HEK293 (cell line): ENCODE measurements around the gene ITGB4.

ENCODE experiments used
- CTCF ChIA-PET: fragments of 350-600 bp; formaldehyde crosslinking; extraction: SDS; loops from one replicate; lab custom pipeline; 2021; ENCODE audit warnings: antibody characterized with exemption; lab: Yijun Ruan, JAX
- POLR2A ChIA-PET: fragments of 300-600 bp; formaldehyde crosslinking; extraction: SDS; loops from one replicate; lab custom pipeline; 2020; ENCODE audit warnings: antibody characterized with exemption, inconsistent platforms; lab: Yijun Ruan, JAX
- H3K27ac ChIP-seq: fragments of 200-500 bp; sonication (Bioruptor generic); 2 replicates; pipeline ENCODE4 v1.5.1; 2014; ENCODE audit warnings: low read depth, low read length, control low read depth, inconsistent platforms; ENCODE audit errors: extremely low read depth
- H3K36me3 ChIP-seq, 2 experiments: fragments of 200-500 bp in 1 of 2; sonication (Bioruptor generic) in 1 of 2; 1 replicate in 1 of 2; 2 replicates in 1 of 2; pipeline ENCODE4 v1.5.1; 2014 to 2017; ENCODE audit warnings: inconsistent platforms in 2 of 2, low read length in 2 of 2; ENCODE audit not compliant: control insufficient read depth in 2 of 2, insufficient read depth in 1 of 2
- H3K4me1 ChIP-seq: fragments of 200-500 bp; sonication (Bioruptor generic); 2 replicates; pipeline ENCODE4 v1.5.1; 2014; ENCODE audit warnings: mild to moderate bottlenecking, low read length, inconsistent platforms; ENCODE audit not compliant: control insufficient read depth, insufficient read depth
- H3K4me3 ChIP-seq: 2 replicates; pipeline ENCODE4 v1.5.1; 2011; ENCODE audit warnings: low read depth, mild to moderate bottlenecking, control low read depth, low read length, moderate library complexity
- H3K9me3 ChIP-seq: fragments of 200-500 bp; sonication (Bioruptor generic); 2 replicates; pipeline ENCODE4 v1.5.1; 2014; ENCODE audit warnings: low read depth, low read length, inconsistent platforms; ENCODE audit not compliant: control insufficient read depth, insufficient read depth
- FEZF1 ChIP-seq: fragments of 450-650 bp; formaldehyde crosslinking; IDR thresholded peaks from 2 replicates; pipeline ENCODE4 v1.5.1; 2016; ENCODE audit warnings: missing biosample characterization, missing genetic modification characterization
- GLI2 ChIP-seq: fragments of 450-650 bp; formaldehyde crosslinking; IDR thresholded peaks from 2 replicates; pipeline ENCODE4; 2017; ENCODE audit warnings: missing biosample characterization, missing genetic modification characterization, low read depth, borderline replicate concordance
- KLF1 ChIP-seq: fragments of 450-650 bp; formaldehyde crosslinking; IDR thresholded peaks from 2 replicates; pipeline ENCODE4 v1.5.1; 2016; ENCODE audit warnings: missing biosample characterization, missing genetic modification characterization
- KLF8 ChIP-seq: fragments of 450-650 bp; formaldehyde crosslinking; IDR thresholded peaks from 2 replicates; pipeline ENCODE4 v1.5.1; 2016; ENCODE audit warnings: missing biosample characterization, missing genetic modification characterization
- SCRT1 ChIP-seq: fragments of 450-650 bp; formaldehyde crosslinking; IDR thresholded peaks from 2 replicates; pipeline ENCODE4 v1.5.1; 2016; ENCODE audit warnings: missing biosample characterization, missing genetic modification characterization, borderline replicate concordance
- SCRT2 ChIP-seq: fragments of 450-650 bp; formaldehyde crosslinking; IDR thresholded peaks from 2 replicates; pipeline ENCODE4 v1.5.1; 2016; ENCODE audit warnings: missing biosample characterization, missing genetic modification characterization
- ZNF184 ChIP-seq: fragments of 450-650 bp; IDR thresholded peaks from 2 replicates; pipeline ENCODE4 v1.5.1; 2018; ENCODE audit warnings: missing biosample characterization, mild to moderate bottlenecking, missing genetic modification characterization
- ZNF19 ChIP-seq: fragments of 450-650 bp; formaldehyde crosslinking; IDR thresholded peaks from 2 replicates; pipeline ENCODE4; 2016; ENCODE audit warnings: missing biosample characterization, missing genetic modification characterization, low read depth
- ZNF302 ChIP-seq: fragments of 450-650 bp; formaldehyde crosslinking; IDR thresholded peaks from 2 replicates; pipeline ENCODE4 v1.5.1; 2016; ENCODE audit warnings: missing biosample characterization, missing genetic modification characterization, low read depth
- ZNF335 ChIP-seq: fragments of 450-650 bp; formaldehyde crosslinking; conservative IDR thresholded peaks from 2 replicates; pipeline ENCODE4 v1.5.1; 2016; ENCODE audit warnings: missing biosample characterization, missing genetic modification characterization
- ZNF354C ChIP-seq: fragments of 450-650 bp; formaldehyde crosslinking; IDR thresholded peaks from 2 replicates; pipeline ENCODE4 v1.5.1; 2016; ENCODE audit warnings: missing biosample characterization, missing genetic modification characterization, low read depth, borderline replicate concordance
- ZNF426 ChIP-seq: fragments of 450-650 bp; formaldehyde crosslinking; IDR thresholded peaks from 2 replicates; pipeline ENCODE4 v1.5.1; 2017; ENCODE audit warnings: missing biosample characterization, missing genetic modification characterization, mild to moderate bottlenecking, inconsistent platforms, moderate library complexity
- ZNF560 ChIP-seq: fragments of 450-650 bp; formaldehyde crosslinking; IDR thresholded peaks from 2 replicates; pipeline ENCODE4 v1.5.1; 2017; ENCODE audit warnings: missing biosample characterization, missing genetic modification characterization, borderline replicate concordance
- ZNF76 ChIP-seq: fragments of 450-650 bp; formaldehyde crosslinking; IDR thresholded peaks from 2 replicates; pipeline ENCODE4; 2016; ENCODE audit warnings: low read depth, missing biosample characterization, missing genetic modification characterization, borderline replicate concordance
- ZNF843 ChIP-seq: fragments of 450-650 bp; formaldehyde crosslinking; IDR thresholded peaks from 2 replicates; pipeline ENCODE4 v1.5.1; 2016; ENCODE audit warnings: missing biosample characterization, missing genetic modification characterization
- TF ChIP-seq, protein P1 (sequence below): fragments of 450-650 bp; formaldehyde crosslinking; IDR thresholded peaks from 2 replicates; pipeline ENCODE4 v1.5.1; 2016; ENCODE audit warnings: missing biosample characterization, missing genetic modification characterization, borderline replicate concordance
- TF ChIP-seq, protein P2 (sequence below): fragments of 450-650 bp; formaldehyde crosslinking; conservative IDR thresholded peaks from 2 replicates; pipeline ENCODE4 v1.5.1; 2016; ENCODE audit warnings: low read depth, missing biosample characterization, missing genetic modification characterization
- TF ChIP-seq, protein P3 (sequence below): fragments of 450-650 bp; formaldehyde crosslinking; IDR thresholded peaks from 2 replicates; pipeline ENCODE4 v1.5.1; 2016; ENCODE audit warnings: missing biosample characterization, missing genetic modification characterization
- TF ChIP-seq, protein P4 (sequence below): fragments of 450-650 bp; formaldehyde crosslinking; IDR thresholded peaks from 2 replicates; pipeline ENCODE4 v1.5.1; 2017; ENCODE audit warnings: missing biosample characterization, missing genetic modification characterization
- TF ChIP-seq, protein P5 (sequence below): fragments of 450-650 bp; formaldehyde crosslinking; IDR thresholded peaks from 2 replicates; pipeline ENCODE4 v1.5.1; 2016; ENCODE audit warnings: missing biosample characterization, missing genetic modification characterization
- TF ChIP-seq, protein P6 (sequence below): fragments of 450-650 bp; formaldehyde crosslinking; optimal IDR thresholded peaks from 2 replicates; pipeline ENCODE3; 2016; ENCODE audit warnings: missing biosample characterization, mild to moderate bottlenecking, missing genetic modification characterization
- TF ChIP-seq, protein P7 (sequence below): fragments of 450-650 bp; formaldehyde crosslinking; IDR thresholded peaks from 2 replicates; pipeline ENCODE4 v1.5.1; 2017; ENCODE audit warnings: missing biosample characterization, mild to moderate bottlenecking, missing genetic modification characterization, moderate library complexity

The ITGB4 gene

DNA sequence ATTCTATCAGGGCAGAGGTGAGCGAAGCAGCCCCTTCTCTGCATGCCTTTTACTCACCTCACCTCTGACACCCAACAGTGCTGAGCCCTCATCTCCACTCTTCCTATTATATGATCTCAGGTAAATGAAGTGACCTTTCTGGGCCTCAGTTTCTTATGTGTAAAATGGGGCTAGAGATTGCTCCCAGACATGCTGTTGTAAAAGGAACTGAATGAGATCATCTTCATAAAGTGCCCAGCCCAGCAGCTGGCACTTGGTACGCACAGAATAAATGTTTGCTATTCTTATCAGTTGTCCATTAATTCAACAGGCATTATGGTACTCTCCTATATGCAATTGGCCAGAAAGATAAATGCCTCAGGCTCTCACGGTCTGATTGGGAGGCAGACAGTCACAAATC, 48.3 kb downstream of the ITGB4 start:
- peaks cover 0 to 7% of the 10 kb centered on the region in 2 experiments; a peak in 1 of 3 replicates for H3K36me3 ChIP-seq
- no peak overlapping the region for H3K4me3 ChIP-seq
- H3K27ac ChIP-seq: no peak overlapping the region
- CTCF ChIA-PET: interaction anchor here (1.7 to 1.8 kb wide), 2 partner anchors 136 to 168 kb away, joined by 4 to 11 read pairs; partner anchors contain the start of gene SMIM5
- no peaks in the 10 kb centered on the region for H3K9me3 ChIP-seq
- POLR2A ChIA-PET: interaction anchor here (0.5 to 12.0 kb wide), 6 partner anchors 7 to 135 kb away, joined by 3 to 234 read pairs (median 4); partner anchors contain the start of genes MRPL38 and WBP2
- peaks cover 3% of the 10 kb centered on the region; the same call in 1 of the 2 replicates for H3K4me1 ChIP-seq
- TF ChIP-seq, protein P1, sequence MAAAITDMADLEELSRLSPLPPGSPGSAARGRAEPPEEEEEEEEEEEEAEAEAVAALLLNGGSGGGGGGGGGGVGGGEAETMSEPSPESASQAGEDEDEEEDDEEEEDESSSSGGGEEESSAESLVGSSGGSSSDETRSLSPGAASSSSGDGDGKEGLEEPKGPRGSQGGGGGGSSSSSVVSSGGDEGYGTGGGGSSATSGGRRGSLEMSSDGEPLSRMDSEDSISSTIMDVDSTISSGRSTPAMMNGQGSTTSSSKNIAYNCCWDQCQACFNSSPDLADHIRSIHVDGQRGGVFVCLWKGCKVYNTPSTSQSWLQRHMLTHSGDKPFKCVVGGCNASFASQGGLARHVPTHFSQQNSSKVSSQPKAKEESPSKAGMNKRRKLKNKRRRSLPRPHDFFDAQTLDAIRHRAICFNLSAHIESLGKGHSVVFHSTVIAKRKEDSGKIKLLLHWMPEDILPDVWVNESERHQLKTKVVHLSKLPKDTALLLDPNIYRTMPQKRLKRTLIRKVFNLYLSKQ (tag by site-specific recombination): no peak
- TF ChIP-seq, protein P2, sequence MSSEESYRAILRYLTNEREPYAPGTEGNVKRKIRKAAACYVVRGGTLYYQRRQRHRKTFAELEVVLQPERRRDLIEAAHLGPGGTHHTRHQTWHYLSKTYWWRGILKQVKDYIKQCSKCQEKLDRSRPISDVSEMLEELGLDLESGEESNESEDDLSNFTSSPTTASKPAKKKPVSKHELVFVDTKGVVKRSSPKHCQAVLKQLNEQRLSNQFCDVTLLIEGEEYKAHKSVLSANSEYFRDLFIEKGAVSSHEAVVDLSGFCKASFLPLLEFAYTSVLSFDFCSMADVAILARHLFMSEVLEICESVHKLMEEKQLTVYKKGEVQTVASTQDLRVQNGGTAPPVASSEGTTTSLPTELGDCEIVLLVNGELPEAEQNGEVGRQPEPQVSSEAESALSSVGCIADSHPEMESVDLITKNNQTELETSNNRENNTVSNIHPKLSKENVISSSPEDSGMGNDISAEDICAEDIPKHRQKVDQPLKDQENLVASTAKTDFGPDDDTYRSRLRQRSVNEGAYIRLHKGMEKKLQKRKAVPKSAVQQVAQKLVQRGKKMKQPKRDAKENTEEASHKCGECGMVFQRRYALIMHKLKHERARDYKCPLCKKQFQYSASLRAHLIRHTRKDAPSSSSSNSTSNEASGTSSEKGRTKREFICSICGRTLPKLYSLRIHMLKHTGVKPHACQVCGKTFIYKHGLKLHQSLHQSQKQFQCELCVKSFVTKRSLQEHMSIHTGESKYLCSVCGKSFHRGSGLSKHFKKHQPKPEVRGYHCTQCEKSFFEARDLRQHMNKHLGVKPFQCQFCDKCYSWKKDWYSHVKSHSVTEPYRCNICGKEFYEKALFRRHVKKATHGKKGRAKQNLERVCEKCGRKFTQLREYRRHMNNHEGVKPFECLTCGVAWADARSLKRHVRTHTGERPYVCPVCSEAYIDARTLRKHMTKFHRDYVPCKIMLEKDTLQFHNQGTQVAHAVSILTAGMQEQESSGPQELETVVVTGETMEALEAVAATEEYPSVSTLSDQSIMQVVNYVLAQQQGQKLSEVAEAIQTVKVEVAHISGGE (tag by site-specific recombination): no peak
- TF ChIP-seq ZNF302 (tag by site-specific recombination) (no peak), ZNF354C (tag by site-specific recombination) (no peak), KLF8 (tag by site-specific recombination) (no peak), GLI2 (tag by site-specific recombination) (no peak), ZNF560 (tag by site-specific recombination) (no peak), FEZF1 (tag by site-specific recombination) (peak; percentile 81), ZNF335 (tag by site-specific recombination) (peak; percentile 63), ZNF76 (tag by site-specific recombination) (no peak), ZNF426 (tag by site-specific recombination) (no peak), KLF1 (peak; percentile 22; the same call in 1 of the 2 replicates), SCRT2 (tag by site-specific recombination) (peak; percentile 56), ZNF184 (tag by site-specific recombination) (no peak), SCRT1 (peak; percentile 48; the same call in 1 of the 2 replicates), ZNF19 (no peak), ZNF843 (tag by site-specific recombination) (peak; percentile 56)
- TF ChIP-seq, protein P3, sequence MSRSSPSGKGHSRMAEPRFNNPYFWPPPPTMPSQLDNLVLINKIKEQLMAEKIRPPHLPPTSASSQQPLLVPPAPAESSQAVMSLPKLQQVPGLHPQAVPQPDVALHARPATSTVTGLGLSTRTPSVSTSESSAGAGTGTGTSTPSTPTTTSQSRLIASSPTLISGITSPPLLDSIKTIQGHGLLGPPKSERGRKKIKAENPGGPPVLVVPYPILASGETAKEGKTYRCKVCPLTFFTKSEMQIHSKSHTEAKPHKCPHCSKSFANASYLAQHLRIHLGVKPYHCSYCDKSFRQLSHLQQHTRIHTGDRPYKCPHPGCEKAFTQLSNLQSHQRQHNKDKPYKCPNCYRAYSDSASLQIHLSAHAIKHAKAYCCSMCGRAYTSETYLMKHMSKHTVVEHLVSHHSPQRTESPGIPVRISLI (tag by site-specific recombination): no peak
- TF ChIP-seq, protein P4, sequence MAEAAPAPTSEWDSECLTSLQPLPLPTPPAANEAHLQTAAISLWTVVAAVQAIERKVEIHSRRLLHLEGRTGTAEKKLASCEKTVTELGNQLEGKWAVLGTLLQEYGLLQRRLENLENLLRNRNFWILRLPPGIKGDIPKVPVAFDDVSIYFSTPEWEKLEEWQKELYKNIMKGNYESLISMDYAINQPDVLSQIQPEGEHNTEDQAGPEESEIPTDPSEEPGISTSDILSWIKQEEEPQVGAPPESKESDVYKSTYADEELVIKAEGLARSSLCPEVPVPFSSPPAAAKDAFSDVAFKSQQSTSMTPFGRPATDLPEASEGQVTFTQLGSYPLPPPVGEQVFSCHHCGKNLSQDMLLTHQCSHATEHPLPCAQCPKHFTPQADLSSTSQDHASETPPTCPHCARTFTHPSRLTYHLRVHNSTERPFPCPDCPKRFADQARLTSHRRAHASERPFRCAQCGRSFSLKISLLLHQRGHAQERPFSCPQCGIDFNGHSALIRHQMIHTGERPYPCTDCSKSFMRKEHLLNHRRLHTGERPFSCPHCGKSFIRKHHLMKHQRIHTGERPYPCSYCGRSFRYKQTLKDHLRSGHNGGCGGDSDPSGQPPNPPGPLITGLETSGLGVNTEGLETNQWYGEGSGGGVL: no peak
- TF ChIP-seq, protein P5, sequence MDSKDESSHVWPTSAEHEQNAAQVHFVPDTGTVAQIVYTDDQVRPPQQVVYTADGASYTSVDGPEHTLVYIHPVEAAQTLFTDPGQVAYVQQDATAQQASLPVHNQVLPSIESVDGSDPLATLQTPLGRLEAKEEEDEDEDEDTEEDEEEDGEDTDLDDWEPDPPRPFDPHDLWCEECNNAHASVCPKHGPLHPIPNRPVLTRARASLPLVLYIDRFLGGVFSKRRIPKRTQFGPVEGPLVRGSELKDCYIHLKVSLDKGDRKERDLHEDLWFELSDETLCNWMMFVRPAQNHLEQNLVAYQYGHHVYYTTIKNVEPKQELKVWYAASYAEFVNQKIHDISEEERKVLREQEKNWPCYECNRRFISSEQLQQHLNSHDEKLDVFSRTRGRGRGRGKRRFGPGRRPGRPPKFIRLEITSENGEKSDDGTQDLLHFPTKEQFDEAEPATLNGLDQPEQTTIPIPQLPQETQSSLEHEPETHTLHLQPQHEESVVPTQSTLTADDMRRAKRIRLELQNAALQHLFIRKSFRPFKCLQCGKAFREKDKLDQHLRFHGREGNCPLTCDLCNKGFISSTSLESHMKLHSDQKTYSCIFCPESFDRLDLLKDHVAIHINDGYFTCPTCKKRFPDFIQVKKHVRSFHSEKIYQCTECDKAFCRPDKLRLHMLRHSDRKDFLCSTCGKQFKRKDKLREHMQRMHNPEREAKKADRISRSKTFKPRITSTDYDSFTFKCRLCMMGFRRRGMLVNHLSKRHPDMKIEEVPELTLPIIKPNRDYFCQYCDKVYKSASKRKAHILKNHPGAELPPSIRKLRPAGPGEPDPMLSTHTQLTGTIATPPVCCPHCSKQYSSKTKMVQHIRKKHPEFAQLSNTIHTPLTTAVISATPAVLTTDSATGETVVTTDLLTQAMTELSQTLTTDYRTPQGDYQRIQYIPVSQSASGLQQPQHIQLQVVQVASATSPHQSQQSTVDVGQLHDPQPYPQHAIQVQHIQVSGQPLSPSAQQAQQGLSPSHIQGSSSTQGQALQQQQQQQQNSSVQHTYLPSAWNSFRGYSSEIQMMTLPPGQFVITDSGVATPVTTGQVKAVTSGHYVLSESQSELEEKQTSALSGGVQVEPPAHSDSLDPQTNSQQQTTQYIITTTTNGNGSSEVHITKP (tag by site-specific recombination): peak; percentile 83
- TF ChIP-seq, protein P6, sequence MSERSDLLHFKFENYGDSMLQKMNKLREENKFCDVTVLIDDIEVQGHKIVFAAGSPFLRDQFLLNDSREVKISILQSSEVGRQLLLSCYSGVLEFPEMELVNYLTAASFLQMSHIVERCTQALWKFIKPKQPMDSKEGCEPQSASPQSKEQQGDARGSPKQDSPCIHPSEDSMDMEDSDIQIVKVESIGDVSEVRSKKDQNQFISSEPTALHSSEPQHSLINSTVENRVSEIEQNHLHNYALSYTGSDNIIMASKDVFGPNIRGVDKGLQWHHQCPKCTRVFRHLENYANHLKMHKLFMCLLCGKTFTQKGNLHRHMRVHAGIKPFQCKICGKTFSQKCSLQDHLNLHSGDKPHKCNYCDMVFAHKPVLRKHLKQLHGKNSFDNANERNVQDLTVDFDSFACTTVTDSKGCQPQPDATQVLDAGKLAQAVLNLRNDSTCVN (tag by site-specific recombination): peak; percentile 4
- TF ChIP-seq, protein P7, sequence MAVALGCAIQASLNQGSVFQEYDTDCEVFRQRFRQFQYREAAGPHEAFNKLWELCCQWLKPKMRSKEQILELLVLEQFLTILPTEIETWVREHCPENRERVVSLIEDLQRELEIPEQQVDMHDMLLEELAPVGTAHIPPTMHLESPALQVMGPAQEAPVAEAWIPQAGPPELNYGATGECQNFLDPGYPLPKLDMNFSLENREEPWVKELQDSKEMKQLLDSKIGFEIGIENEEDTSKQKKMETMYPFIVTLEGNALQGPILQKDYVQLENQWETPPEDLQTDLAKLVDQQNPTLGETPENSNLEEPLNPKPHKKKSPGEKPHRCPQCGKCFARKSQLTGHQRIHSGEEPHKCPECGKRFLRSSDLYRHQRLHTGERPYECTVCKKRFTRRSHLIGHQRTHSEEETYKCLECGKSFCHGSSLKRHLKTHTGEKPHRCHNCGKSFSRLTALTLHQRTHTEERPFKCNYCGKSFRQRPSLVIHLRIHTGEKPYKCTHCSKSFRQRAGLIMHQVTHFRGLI (tag by site-specific recombination): peak; percentile 68
